A673 (cell line): Measurements from ENCODE around the gene MPI. TPM values are rescaled to one million over a fixed set of nuclear protein-coding genes. Genes with fewer than 3 reads are reported as not detected.

ENCODE experiments used
- BruUV-seq: library from RNA; stranded (reverse); fragments of 400-500 nt; replicated peaks from 2 replicates; lab custom pipeline; 2021; lab: Mats Ljungman, UMichigan
- CTCF ChIA-PET: fragments of 300-600 bp; sonication (Branson Sonifier 250); formaldehyde crosslinking; loops from one replicate; lab custom pipeline; 2022; ENCODE audit warnings: antibody characterized with exemption; lab: Charles Lee
- POLR2A ChIA-PET: fragments of 300-600 bp; sonication (Branson Sonifier 250); formaldehyde crosslinking; loops from one replicate; lab custom pipeline; 2022; ENCODE audit warnings: antibody characterized with exemption; ENCODE audit not compliant: low non-redundant PET; lab: Charles Lee
- DNase-seq: peaks from one replicate; pipeline ENCODE4 v3.0.0-alpha.2; 2015; ENCODE audit warnings: low spot score
- H3K27ac ChIP-seq: fragments of 200-600 bp; sonication (generic); 2 replicates; pipeline ENCODE4 v1.5.1; 2016; ENCODE audit warnings: mixed run types, low read depth, mild to moderate bottlenecking, mixed read lengths, antibody characterized with exemption, low read length; ENCODE audit not compliant: poor library complexity, severe bottlenecking
- H3K27me3 ChIP-seq: fragments of 200-600 bp; sonication (generic); replicated peaks from 2 replicates; pipeline ENCODE4 v1.6.1; 2017; ENCODE audit warnings: mixed run types, low read depth, mild to moderate bottlenecking, mixed read lengths, antibody characterized with exemption, low read length; ENCODE audit not compliant: insufficient read depth, poor library complexity
- H3K36me3 ChIP-seq: fragments of 200-600 bp; sonication (generic); 2 replicates; pipeline ENCODE4 v1.6.1; 2016; ENCODE audit warnings: mixed run types, mild to moderate bottlenecking, mixed read lengths, antibody characterized with exemption, low read length; ENCODE audit not compliant: insufficient read depth, poor library complexity, severe bottlenecking
- H3K4me1 ChIP-seq: fragments of 200-600 bp; sonication (generic); 2 replicates; pipeline ENCODE4 v1.6.1; 2017; ENCODE audit warnings: mixed run types, mild to moderate bottlenecking, mixed read lengths, antibody characterized with exemption, low read length; ENCODE audit not compliant: insufficient read depth, poor library complexity, severe bottlenecking
- H3K4me3 ChIP-seq: fragments of 200-600 bp; sonication (generic); 2 replicates; pipeline ENCODE4 v1.5.1; 2016; ENCODE audit warnings: low read depth, mixed run types, mild to moderate bottlenecking, mixed read lengths, low read length; ENCODE audit not compliant: poor library complexity, severe bottlenecking
- H3K9me3 ChIP-seq: fragments of 200-600 bp; sonication (generic); 2 replicates; pipeline ENCODE4 v1.6.1; 2016; ENCODE audit warnings: mixed run types, low read depth, mild to moderate bottlenecking, mixed read lengths, antibody characterized with exemption, low read length; ENCODE audit not compliant: poor library complexity, severe bottlenecking
- EZH2 ChIP-seq: fragments of 200-600 bp; sonication (generic); IDR thresholded peaks from 2 replicates; pipeline ENCODE4 v1.6.1; 2017; ENCODE audit warnings: borderline replicate concordance, low read depth, mild to moderate bottlenecking, mixed read lengths, antibody characterized with exemption, low read length; ENCODE audit not compliant: poor library complexity, severe bottlenecking
- intact Hi-C: fragments of 100-400 bp; cut with micrococcal nuclease; formaldehyde crosslinking; loops from one replicate; pipeline ENCODE4 v1.10.0; 2022; ENCODE audit not compliant: unreplicated experiment
- total RNA-seq: library from RNA; stranded (reverse); gene quantifications from 2 replicates; pipeline ENCODE4 v1.2.3, GENCODE V29; 2021
- TF ChIP-seq, protein P1 (sequence below): fragments of 300-800, 200-600 bp; sonication (generic); conservative IDR thresholded peaks from 2 replicates; pipeline ENCODE4 v1.5.1; 2017; ENCODE audit warnings: low read depth, mild to moderate bottlenecking, antibody characterized with exemption, low read length, moderate library complexity, mixed read lengths

Gene MPI
- total RNA-seq, 1 experiment from 2014 or later, result 48.2 TPM

DNA sequence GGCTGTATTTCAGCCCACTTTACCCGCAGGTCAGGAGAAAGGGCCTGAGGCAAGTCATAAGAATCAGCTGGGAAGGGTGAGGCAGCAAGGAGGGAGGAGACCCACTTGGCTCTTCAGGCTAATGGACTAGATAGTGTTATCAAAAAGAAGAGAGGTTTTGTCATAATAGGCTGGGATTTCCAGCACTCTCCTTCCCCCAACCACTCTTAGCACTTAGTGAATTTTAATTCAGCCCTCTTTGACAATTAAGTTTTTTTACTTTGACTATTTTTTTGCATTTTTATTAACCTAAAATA, 771 bp downstream of the MPI start:
- peaks cover 18% of the 10 kb centered on the region for H3K36me3 ChIP-seq
- DNase-seq, result no peak
- TF ChIP-seq, protein P1, sequence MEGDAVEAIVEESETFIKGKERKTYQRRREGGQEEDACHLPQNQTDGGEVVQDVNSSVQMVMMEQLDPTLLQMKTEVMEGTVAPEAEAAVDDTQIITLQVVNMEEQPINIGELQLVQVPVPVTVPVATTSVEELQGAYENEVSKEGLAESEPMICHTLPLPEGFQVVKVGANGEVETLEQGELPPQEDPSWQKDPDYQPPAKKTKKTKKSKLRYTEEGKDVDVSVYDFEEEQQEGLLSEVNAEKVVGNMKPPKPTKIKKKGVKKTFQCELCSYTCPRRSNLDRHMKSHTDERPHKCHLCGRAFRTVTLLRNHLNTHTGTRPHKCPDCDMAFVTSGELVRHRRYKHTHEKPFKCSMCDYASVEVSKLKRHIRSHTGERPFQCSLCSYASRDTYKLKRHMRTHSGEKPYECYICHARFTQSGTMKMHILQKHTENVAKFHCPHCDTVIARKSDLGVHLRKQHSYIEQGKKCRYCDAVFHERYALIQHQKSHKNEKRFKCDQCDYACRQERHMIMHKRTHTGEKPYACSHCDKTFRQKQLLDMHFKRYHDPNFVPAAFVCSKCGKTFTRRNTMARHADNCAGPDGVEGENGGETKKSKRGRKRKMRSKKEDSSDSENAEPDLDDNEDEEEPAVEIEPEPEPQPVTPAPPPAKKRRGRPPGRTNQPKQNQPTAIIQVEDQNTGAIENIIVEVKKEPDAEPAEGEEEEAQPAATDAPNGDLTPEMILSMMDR, result no peak
- TF ChIP-seq EZH2, result no peak
- no peaks in the 10 kb centered on the region for H3K4me1 ChIP-seq
- intact Hi-C loops, result no loop called here
- H3K27me3 ChIP-seq, result no peaks in the 10 kb centered on the region
- ChIA-PET POLR2A (no interaction called here), CTCF (interaction anchor here (1.3 kb wide), 1 partner anchor 11 kb away, joined by 5 read pairs; no protein-coding TSS in a partner anchor)
- H3K9me3 ChIP-seq, result no peaks in the 10 kb centered on the region
- peak overlapping the region; percentile 62 for H3K4me3 ChIP-seq
- no TSS peak for BruUV-seq
- H3K27ac ChIP-seq, result peak overlapping the region; percentile 81

DNA sequence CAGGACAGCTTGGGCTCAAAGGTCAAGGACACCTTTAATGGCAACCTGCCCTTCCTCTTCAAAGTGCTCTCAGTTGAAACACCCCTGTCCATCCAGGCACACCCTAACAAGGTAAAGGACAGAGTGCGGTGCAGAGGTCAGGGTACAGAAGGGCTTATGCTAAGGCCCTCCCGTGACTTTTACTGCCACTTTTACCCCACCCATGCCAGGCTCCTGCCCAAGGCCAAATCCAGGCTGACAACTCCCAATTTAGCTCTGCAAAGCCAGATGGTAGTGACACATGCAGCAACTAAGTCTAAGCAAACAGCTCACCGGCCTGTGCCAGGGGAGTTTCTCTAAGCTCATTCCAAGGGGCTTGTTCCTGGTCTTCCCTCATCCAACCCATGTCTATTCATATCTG, 1.6 kb downstream of the MPI start:
- H3K4me1 ChIP-seq, result no peaks in the 10 kb centered on the region
- CTCF ChIA-PET, result interaction anchor here (1.3 kb wide), 1 partner anchor 10 kb away, joined by 4 read pairs; no protein-coding TSS in a partner anchor
- H3K36me3 ChIP-seq, result peaks cover 22% of the 10 kb centered on the region
- no peaks in the 10 kb centered on the region for H3K9me3 ChIP-seq
- H3K4me3 ChIP-seq, result no peak overlapping the region
- intact Hi-C loops, result no loop called here
- H3K27ac ChIP-seq, result peak overlapping the region; percentile 3
- POLR2A ChIA-PET, result interaction anchor here (0.5 kb wide), 1 partner anchor 310 kb away, joined by 3 read pairs; the partner anchor contains the start of gene C15orf39
- no peaks in the 10 kb centered on the region for H3K27me3 ChIP-seq
- BruUV-seq, result no TSS peak
- no peak for DNase-seq
- no peak for TF ChIP-seq EZH2
- TF ChIP-seq, protein P1, result no peak

DNA sequence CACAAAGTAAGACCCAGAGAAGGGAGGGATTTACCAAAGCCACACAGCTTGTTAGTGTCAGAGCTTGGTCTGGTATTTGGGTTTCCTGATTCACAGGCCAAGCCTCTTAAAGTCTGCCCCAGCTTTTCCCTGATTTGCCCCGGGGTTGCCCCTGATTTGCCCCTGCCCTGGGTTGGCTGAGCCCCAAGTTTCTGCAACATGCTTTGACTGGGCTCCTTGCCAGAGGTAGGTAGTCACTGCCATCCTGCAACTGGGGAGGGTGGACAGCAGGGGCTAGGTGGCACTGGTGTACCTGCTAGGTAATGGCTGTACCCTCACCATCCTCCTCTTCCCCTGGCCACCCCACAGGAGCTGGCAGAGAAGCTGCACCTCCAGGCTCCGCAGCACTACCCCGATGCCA, 2.5 kb downstream of the MPI start:
- Histone ChIP-seq H3K27me3 (no peaks in the 10 kb centered on the region), H3K9me3 (no peaks in the 10 kb centered on the region), H3K4me1 (no peaks in the 10 kb centered on the region), H3K36me3 (peaks cover 29% of the 10 kb centered on the region), H3K4me3 (no peak overlapping the region), H3K27ac (no peak overlapping the region)
- DNase-seq, result no peak
- POLR2A ChIA-PET, result no interaction called here
- TF ChIP-seq, protein P1, result no peak
- no peak for TF ChIP-seq EZH2
- CTCF ChIA-PET, result interaction anchor here (1.3 kb wide), 1 partner anchor 9 kb away, joined by 4 read pairs; no protein-coding TSS in a partner anchor
- BruUV-seq, result no TSS peak
- intact Hi-C loops, result no loop called here
